Measurements from ENCODE around the gene WDR33.
"Not testable (repeated sequence)": the region's sequence is repeated elsewhere in the genome, so short reads cannot be mapped to it uniquely, and the experiment has no call there.

WDR33 gene

DNA sequence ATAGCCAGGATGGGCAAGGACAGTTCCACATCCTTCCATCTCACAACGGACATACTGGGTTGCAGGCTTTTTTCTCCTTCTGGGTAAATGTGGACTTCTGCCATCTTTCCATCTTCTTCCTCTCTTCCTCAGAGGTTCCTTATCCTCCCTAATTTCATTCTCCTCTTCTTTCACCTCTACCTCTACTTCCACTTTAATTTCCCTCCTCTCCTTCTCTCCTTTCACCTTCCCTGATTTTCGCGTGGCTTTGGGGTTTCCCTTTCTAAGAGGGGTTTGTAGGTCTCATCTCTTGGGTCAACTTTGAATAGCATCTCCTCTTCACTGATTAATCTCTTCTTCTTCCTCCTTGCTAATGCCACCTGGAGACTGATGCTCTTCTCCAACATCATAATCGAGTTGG is 29.9 kb upstream of the WDR33 start:
- Histone ChIP-seq H3K9me3 (ENCODE audit: control insufficient read depth in 2 of 2, low read length in 2 of 2) (no peaks in the 10 kb centered on the region), H3K27ac (ENCODE audit: low read length) (no peak overlapping the region), H3K27me3 (ENCODE audit: control insufficient read depth in 1 of 2, insufficient read depth in 2 of 2, low read length in 2 of 2) (no peaks in the 10 kb centered on the region), H3K4me1 (ENCODE audit: control insufficient read depth, insufficient read depth, low read length) (no peaks in the 10 kb centered on the region), H3K4me3 (ENCODE audit: low read length in 2 of 2) (no peak overlapping the region), H3K9ac (ENCODE audit: low read length in 2 of 2) (no peak overlapping the region), H3K36me3 (ENCODE audit: control insufficient read depth in 2 of 2, insufficient read depth in 2 of 2, low read length in 2 of 2) (peaks cover 4 to 7% of the 10 kb centered on the region in 2 donors)

DNA sequence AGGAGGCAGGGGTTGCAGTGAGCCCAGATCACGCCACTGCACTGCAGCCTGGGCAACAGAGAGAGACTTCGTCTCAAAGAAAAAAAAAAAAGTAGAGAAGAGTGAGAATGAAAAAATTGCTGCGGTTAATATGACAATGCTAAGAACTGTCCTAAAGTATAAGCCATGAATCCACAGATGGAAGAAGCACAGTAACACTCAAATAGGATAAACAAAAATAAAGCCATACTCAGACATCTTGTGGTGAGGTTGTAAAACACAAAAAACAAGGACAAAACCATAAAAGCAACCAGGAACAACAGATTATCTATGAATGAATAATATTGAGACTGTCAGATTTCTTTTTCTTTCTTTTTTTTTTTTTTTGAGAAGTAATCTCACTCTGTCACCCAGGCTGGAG is 24.0 kb upstream of the WDR33 start:
- Histone ChIP-seq H3K27me3 (ENCODE audit: control insufficient read depth in 1 of 2, insufficient read depth in 2 of 2, low read length in 2 of 2) (no peaks in the 10 kb centered on the region), H3K4me1 (ENCODE audit: control insufficient read depth, insufficient read depth, low read length) (no peaks in the 10 kb centered on the region), H3K9ac (ENCODE audit: low read length in 2 of 2) (no peak overlapping the region), H3K4me3 (ENCODE audit: low read length in 2 of 2) (no peak overlapping the region), H3K36me3 (ENCODE audit: control insufficient read depth in 2 of 2, insufficient read depth in 2 of 2, low read length in 2 of 2) (no peaks in the 10 kb centered on the region), H3K27ac (ENCODE audit: low read length) (no peak overlapping the region), H3K9me3 (ENCODE audit: control insufficient read depth in 2 of 2, low read length in 2 of 2) (no peaks in the 10 kb centered on the region)

DNA sequence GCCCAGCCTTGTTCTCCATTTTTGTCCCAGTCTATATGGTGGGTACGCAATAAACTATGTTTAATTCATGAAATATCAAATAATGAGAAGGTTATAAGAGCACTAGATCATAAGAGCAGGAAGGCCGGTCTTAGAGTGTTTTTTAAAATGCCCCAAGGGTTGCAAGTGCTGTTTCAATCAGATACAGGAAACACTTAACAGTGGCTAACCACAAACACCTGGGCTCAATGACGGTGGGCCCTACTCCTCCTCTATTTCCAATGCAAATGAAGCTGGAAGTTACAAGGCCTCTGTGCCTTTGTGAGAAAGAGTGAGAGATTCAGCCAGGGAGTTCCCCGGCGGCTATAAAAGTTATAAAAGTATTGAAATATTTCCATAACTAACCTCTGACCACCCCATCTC is 18.9 kb upstream of the WDR33 start:
- Histone ChIP-seq H3K27me3 (ENCODE audit: control insufficient read depth in 1 of 2, insufficient read depth in 2 of 2, low read length in 2 of 2) (no peaks in the 10 kb centered on the region), H3K4me1 (ENCODE audit: control insufficient read depth, insufficient read depth, low read length) (no peaks in the 10 kb centered on the region), H3K36me3 (ENCODE audit: control insufficient read depth in 2 of 2, insufficient read depth in 2 of 2, low read length in 2 of 2) (no peaks in the 10 kb centered on the region), H3K27ac (ENCODE audit: low read length) (no peak overlapping the region), H3K9ac (ENCODE audit: low read length in 2 of 2) (no peak overlapping the region), H3K9me3 (ENCODE audit: control insufficient read depth in 2 of 2, low read length in 2 of 2) (no peaks in the 10 kb centered on the region), H3K4me3 (ENCODE audit: low read length in 2 of 2) (no peak overlapping the region)

DNA sequence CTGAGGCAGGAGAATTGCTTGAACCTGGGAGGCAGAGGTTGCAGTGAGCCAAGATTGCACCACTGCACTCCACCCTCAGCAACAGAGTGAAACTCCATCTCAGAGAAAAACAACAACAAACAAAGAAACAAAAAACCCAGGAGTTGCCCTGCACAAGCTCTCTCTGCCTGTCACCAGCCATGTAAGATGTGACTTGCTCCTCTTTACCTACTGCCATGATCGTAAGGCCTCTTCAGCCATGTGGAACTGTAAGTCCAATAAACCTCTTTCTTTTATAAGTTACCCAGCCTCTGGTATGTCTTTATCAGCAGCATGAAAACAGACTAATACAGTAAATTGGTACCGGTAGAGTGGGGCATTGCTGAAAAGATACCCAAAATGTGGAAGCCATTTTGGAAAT is 15.7 kb upstream of the WDR33 start:
- not testable (repeated sequence) for H3K27me3 ChIP-seq (ENCODE audit: control insufficient read depth in 1 of 2, insufficient read depth in 2 of 2, low read length in 2 of 2); H3K4me3 ChIP-seq (ENCODE audit: low read length in 2 of 2); H3K9me3 ChIP-seq (ENCODE audit: control insufficient read depth in 2 of 2, low read length in 2 of 2); H3K27ac ChIP-seq (ENCODE audit: low read length); H3K4me1 ChIP-seq (ENCODE audit: control insufficient read depth, insufficient read depth, low read length); H3K36me3 ChIP-seq (ENCODE audit: control insufficient read depth in 2 of 2, insufficient read depth in 2 of 2, low read length in 2 of 2); H3K9ac ChIP-seq (ENCODE audit: low read length in 2 of 2)

DNA sequence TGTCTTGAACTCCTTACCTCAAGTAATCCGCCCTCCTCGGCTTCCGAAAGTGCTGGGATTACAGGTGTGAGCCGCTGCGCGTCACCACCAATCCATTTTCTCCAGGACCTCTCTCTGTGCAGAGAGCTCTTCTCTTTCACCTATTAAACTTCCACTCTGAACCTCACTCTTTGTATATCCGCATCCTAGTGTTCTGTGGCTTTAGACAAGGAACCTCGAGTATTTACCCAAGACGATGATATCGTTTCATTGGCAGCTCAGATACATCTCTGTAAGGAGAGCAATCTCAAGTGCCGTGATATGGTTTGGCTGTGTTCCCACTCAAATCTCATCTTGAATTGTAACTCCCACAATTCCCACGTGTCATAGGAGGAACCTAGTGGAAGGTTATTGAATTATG is 15.1 kb upstream of the WDR33 start:
- H3K4me3 ChIP-seq (ENCODE audit: low read length in 2 of 2), result no peak overlapping the region
- no peaks in the 10 kb centered on the region for H3K4me1 ChIP-seq (ENCODE audit: control insufficient read depth, insufficient read depth, low read length)
- H3K27ac ChIP-seq (ENCODE audit: low read length), result no peak overlapping the region
- H3K9ac ChIP-seq (ENCODE audit: low read length in 2 of 2), result no peak overlapping the region
- peaks cover 0 to 2% of the 10 kb centered on the region in 2 donors for H3K9me3 ChIP-seq (ENCODE audit: control insufficient read depth in 2 of 2, low read length in 2 of 2)
- H3K27me3 ChIP-seq (ENCODE audit: control insufficient read depth in 1 of 2, insufficient read depth in 2 of 2, low read length in 2 of 2), result no peaks in the 10 kb centered on the region
- H3K36me3 ChIP-seq (ENCODE audit: control insufficient read depth in 2 of 2, insufficient read depth in 2 of 2, low read length in 2 of 2), result no peaks in the 10 kb centered on the region

DNA sequence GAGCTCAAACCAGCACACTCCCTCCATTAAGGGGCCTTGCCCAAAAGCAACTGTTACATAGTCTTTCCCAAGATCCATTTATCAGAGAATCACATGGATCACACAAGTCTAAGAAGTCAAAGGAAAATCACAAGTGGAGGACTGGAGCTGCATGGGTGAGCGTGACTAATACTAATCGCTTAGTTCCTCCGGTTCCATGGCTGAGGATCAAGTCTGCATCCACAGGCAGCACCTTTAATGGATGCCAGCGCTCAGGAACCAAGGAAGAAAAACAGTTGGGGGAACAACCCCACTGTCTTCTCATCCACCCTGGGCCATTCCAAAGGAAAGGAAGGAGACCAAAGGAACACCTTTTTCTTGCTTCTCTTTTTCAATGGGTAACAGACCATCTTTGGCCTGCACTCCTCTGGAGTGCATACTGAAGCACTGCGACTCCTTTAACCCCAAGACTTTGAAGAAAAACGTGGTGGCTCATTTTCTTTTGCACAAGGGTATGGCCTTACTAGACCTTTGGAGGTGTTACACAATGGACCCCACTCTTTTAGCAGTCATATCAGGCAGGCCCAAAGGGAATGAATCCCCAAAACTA is 9.2 kb upstream of the WDR33 start:
- Histone ChIP-seq H3K4me1 (ENCODE audit: control insufficient read depth, insufficient read depth, low read length) (no peaks in the 10 kb centered on the region), H3K27me3 (ENCODE audit: control insufficient read depth in 1 of 2, insufficient read depth in 2 of 2, low read length in 2 of 2) (no peaks in the 10 kb centered on the region), H3K9me3 (ENCODE audit: control insufficient read depth in 2 of 2, low read length in 2 of 2) (peaks cover 11 to 15% of the 10 kb centered on the region in 2 donors), H3K36me3 (ENCODE audit: control insufficient read depth in 2 of 2, insufficient read depth in 2 of 2, low read length in 2 of 2) (no peaks in the 10 kb centered on the region), H3K4me3 (ENCODE audit: low read length in 2 of 2) (no peak overlapping the region), H3K9ac (ENCODE audit: low read length in 2 of 2) (no peak overlapping the region), H3K27ac (ENCODE audit: low read length) (no peak overlapping the region)

DNA sequence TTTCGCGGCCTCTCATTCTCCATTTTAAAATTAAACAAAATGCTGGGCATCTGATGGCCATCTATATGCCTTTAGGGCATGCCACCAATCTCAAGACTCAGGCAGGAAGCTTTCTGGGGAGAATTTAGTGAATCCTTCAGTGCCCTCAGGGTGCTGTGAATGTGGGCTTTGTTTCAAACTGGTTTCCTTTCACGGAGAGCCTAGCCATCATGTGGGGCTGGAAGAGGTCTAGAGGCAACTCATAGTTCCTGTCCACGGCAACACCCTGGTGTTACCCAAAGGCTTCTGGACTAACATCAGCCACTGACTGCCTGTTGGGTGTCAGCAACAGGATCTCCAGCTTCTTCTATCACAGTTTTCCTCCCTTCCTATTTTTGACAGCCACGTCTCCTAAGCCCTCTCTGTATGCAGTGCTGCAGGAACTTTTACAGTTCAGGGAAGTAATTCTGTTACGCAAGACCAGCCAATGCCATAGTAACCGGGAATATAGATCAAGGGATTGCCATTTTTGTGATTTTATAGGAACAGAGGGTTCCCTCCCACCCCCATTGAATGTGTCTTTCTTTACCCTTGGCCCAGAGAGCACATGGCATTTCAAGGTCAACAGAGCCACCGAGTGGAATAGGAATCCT is 7.9 kb upstream of the WDR33 start:
- peaks cover 11 to 15% of the 10 kb centered on the region in 2 donors for H3K9me3 ChIP-seq (ENCODE audit: control insufficient read depth in 2 of 2, low read length in 2 of 2)
- no peak overlapping the region for H3K27ac ChIP-seq (ENCODE audit: low read length)
- no peak overlapping the region for H3K4me3 ChIP-seq (ENCODE audit: low read length in 2 of 2)
- no peaks in the 10 kb centered on the region for H3K36me3 ChIP-seq (ENCODE audit: control insufficient read depth in 2 of 2, insufficient read depth in 2 of 2, low read length in 2 of 2)
- no peaks in the 10 kb centered on the region for H3K4me1 ChIP-seq (ENCODE audit: control insufficient read depth, insufficient read depth, low read length)
- no peaks in the 10 kb centered on the region for H3K27me3 ChIP-seq (ENCODE audit: control insufficient read depth in 1 of 2, insufficient read depth in 2 of 2, low read length in 2 of 2)
- H3K9ac ChIP-seq (ENCODE audit: low read length in 2 of 2), result no peak overlapping the region

DNA sequence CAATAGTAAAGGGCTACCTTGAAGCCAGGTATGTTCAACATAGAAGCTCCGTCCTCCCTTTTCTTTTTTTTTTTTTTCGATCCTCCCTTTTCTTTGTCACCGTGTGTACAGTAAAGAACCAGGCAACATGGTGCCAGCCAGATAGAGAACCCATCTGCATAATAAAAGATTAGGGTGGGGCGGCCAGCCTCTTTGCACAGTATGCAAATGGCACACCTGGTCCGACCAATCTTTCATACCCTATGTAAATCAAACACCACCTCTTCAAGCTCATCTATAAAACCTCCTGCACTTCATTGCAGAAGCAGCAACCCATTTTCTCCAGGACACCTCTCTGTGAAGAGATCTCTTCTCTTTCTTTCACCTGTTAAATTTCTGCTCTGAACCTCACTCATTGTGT is 7.3 kb upstream of the WDR33 start:
- no peaks in the 10 kb centered on the region for H3K36me3 ChIP-seq (ENCODE audit: control insufficient read depth in 2 of 2, insufficient read depth in 2 of 2, low read length in 2 of 2)
- no peaks in the 10 kb centered on the region for H3K4me1 ChIP-seq (ENCODE audit: control insufficient read depth, insufficient read depth, low read length)
- no peak overlapping the region for H3K4me3 ChIP-seq (ENCODE audit: low read length in 2 of 2)
- no peaks in the 10 kb centered on the region for H3K27me3 ChIP-seq (ENCODE audit: control insufficient read depth in 1 of 2, insufficient read depth in 2 of 2, low read length in 2 of 2)
- peaks cover 11 to 15% of the 10 kb centered on the region in 2 donors for H3K9me3 ChIP-seq (ENCODE audit: control insufficient read depth in 2 of 2, low read length in 2 of 2)
- H3K9ac ChIP-seq (ENCODE audit: low read length in 2 of 2), result no peak overlapping the region
- H3K27ac ChIP-seq (ENCODE audit: low read length), result no peak overlapping the region

DNA sequence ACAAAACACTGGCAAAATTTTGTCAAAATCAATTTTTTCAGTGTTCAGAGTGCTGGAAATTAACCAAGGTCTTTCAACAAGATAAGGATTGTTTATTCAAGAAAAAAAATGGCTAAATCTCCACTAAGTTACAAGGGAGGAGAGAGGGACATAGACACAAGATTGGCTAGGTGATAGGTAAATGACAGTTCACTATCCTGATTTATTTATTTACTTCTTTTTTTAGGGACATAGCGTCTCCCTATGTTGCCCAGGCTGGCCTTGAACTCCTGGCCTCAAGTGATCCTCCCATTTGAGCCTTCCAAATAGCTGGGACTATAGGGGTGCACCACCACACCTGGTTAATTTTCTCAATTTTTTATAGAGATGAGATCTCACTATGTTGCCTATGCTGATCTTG is 3.7 kb upstream of the WDR33 start:
- H3K4me1 ChIP-seq (ENCODE audit: control insufficient read depth, insufficient read depth, low read length), result no peaks in the 10 kb centered on the region
- no peak overlapping the region for H3K27ac ChIP-seq (ENCODE audit: low read length)
- no peaks in the 10 kb centered on the region for H3K27me3 ChIP-seq (ENCODE audit: control insufficient read depth in 1 of 2, insufficient read depth in 2 of 2, low read length in 2 of 2)
- no peaks in the 10 kb centered on the region for H3K36me3 ChIP-seq (ENCODE audit: control insufficient read depth in 2 of 2, insufficient read depth in 2 of 2, low read length in 2 of 2)
- H3K9me3 ChIP-seq (ENCODE audit: control insufficient read depth in 2 of 2, low read length in 2 of 2), result peaks cover 0 to 6% of the 10 kb centered on the region in 2 donors
- no peak overlapping the region for H3K9ac ChIP-seq (ENCODE audit: low read length in 2 of 2)
- H3K4me3 ChIP-seq (ENCODE audit: low read length in 2 of 2), result no peak overlapping the region

DNA sequence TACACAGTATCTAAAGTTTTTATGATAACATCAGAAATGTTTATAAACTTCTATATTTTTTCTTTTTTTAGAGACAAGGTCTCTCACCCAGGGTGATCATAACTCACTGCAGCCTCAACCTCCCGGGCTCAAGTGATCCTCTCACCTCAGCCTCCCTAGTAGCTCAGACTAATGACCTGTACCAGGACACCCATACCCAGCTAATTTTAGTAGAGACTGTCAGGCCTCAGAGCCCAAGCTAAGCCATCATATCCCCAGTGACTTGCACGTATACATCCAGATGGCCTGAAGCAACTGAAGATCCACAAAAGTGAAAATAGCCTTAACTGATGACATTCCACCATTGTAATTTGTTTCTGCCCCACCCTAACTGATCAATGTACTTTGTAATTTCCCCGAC is 1.5 kb upstream of the WDR33 start:
- not testable (repeated sequence) for H3K27ac ChIP-seq (ENCODE audit: low read length); H3K9ac ChIP-seq (ENCODE audit: low read length in 2 of 2)

DNA sequence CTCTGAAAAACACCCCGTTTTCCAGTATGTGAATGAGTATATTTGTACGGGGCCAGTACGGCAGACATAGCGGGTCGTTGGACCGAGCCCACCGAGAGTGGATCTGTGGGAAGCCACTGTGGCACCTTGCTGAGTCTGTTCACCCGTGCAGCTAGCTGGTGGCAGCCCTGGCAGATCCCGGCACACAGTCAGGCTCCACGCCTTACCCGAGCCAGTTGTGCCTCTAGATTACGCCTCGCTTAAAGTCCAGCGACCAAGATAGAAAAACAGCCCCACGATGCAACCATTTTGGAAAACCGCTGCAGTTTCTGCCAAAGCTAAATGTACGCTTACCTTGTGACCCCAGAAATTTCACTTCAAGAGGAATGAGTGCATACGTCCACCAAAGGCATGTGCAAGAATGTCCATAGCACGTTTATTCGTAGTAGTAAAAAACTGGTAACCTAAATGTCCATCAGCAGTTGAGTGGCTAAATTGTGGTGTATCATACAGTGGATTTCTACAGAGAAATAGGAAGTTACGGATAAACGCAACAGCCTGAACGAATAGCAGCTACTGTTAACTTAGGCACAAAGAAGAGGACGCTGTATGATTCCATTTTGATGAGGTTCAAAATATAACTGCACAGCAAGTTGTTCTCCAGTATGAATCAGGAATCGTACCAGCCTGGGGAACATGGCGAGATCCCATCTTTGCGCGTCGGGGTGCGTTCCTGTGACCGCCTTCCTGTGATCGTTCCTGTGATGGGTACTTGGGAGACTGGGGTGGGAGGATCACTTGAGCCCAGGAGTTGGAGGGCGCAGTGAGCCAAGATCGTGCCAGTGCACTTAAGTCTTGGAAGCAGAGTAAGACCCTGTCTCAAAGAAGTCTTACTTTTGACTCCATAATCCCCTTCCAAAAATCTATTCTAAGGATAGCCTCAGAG is 688 bp upstream of the WDR33 start:
- H3K27me3 ChIP-seq (ENCODE audit: control insufficient read depth in 1 of 2, insufficient read depth in 2 of 2, low read length in 2 of 2), result no peaks in the 10 kb centered on the region
- peak overlapping the region; percentile 92 for H3K27ac ChIP-seq (ENCODE audit: low read length)
- peak overlapping the region; percentile 95 to 96 for H3K9ac ChIP-seq (ENCODE audit: low read length in 2 of 2)
- no peaks in the 10 kb centered on the region for H3K4me1 ChIP-seq (ENCODE audit: control insufficient read depth, insufficient read depth, low read length)
- H3K9me3 ChIP-seq (ENCODE audit: control insufficient read depth in 2 of 2, low read length in 2 of 2), result no peaks in the 10 kb centered on the region
- peak overlapping the region; percentile 66 to 98 for H3K4me3 ChIP-seq (ENCODE audit: low read length in 2 of 2)
- no peaks in the 10 kb centered on the region for H3K36me3 ChIP-seq (ENCODE audit: control insufficient read depth in 2 of 2, insufficient read depth in 2 of 2, low read length in 2 of 2)

More for the DNA sequence above, 1.5 kb upstream of the WDR33 start:
- not testable (repeated sequence) for H3K9me3 ChIP-seq (ENCODE audit: control insufficient read depth in 2 of 2, low read length in 2 of 2); H3K4me3 ChIP-seq (ENCODE audit: low read length in 2 of 2); H3K27me3 ChIP-seq (ENCODE audit: control insufficient read depth in 1 of 2, insufficient read depth in 2 of 2, low read length in 2 of 2); H3K36me3 ChIP-seq (ENCODE audit: control insufficient read depth in 2 of 2, insufficient read depth in 2 of 2, low read length in 2 of 2); H3K4me1 ChIP-seq (ENCODE audit: control insufficient read depth, insufficient read depth, low read length)
